ENCODE measurements around the gene YIF1B.

The YIF1B gene

GRCh38 chr19:38360839-38361631 is 45.3 kb upstream of the YIF1B start:
- Histone ChIP-seq H3K4me2 (no peak overlapping the region), H3K79me2 (ENCODE audit: insufficient read depth, low read depth) (no peaks in the 10 kb centered on the region), H3K9ac (no peak overlapping the region), H3K4me1 (ENCODE audit: low read depth, poor library complexity, severe bottlenecking) (no peaks in the 10 kb centered on the region), H2AFZ (ENCODE audit: low read depth) (no peak overlapping the region), H3K4me3 (IDR thresholded peaks at IDR 0.05; ENCODE audit: insufficient read depth, low read depth, low read length) (no peak overlapping the region), H4K20me1 (ENCODE audit: insufficient read depth) (no peaks in the 10 kb centered on the region), H3K27me3 (ENCODE audit: insufficient read depth, low read depth) (peaks cover 19% of the 10 kb centered on the region), H3K27ac (no peak overlapping the region), H3K36me3 (ENCODE audit: insufficient read depth) (no peaks in the 10 kb centered on the region)
- TF ChIP-seq CTCF (conservative IDR thresholded peaks at IDR 0.05; ENCODE audit: low read depth, low read length), result no peak

DNA sequence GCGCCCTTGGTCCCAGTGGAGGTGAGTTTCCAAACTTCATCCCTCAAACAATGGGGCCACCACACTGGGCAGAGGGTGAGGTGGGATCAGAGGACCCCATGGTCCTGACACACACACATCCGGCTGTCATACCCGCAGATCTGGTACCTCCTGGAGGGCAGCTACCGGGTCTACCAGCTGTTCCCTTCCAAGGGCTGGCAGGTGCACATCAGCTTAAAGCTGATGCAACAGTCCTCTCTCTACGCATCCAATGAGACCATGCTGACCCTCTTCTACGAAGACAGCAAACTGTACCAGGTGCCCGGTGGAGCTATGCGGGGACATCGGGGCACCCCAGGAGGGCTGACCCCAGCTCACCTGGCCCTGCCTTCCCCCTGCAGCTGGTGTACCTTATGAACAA is 44.6 kb upstream of the YIF1B start:
- peaks cover 13% of the 10 kb centered on the region for H3K27me3 ChIP-seq (ENCODE audit: insufficient read depth, low read depth)
- no peaks in the 10 kb centered on the region for H4K20me1 ChIP-seq (ENCODE audit: insufficient read depth)
- TF ChIP-seq CTCF (conservative IDR thresholded peaks at IDR 0.05; ENCODE audit: low read depth, low read length), result no peak
- no peaks in the 10 kb centered on the region for H3K36me3 ChIP-seq (ENCODE audit: insufficient read depth)
- no peaks in the 10 kb centered on the region for H3K4me1 ChIP-seq (ENCODE audit: low read depth, poor library complexity, severe bottlenecking)
- no peak overlapping the region for H3K9ac ChIP-seq
- no peak overlapping the region for H3K4me3 ChIP-seq (IDR thresholded peaks at IDR 0.05; ENCODE audit: insufficient read depth, low read depth, low read length)
- no peak overlapping the region for H2AFZ ChIP-seq (ENCODE audit: low read depth)
- no peak overlapping the region for H3K4me2 ChIP-seq
- no peak overlapping the region for H3K27ac ChIP-seq
- no peaks in the 10 kb centered on the region for H3K79me2 ChIP-seq (ENCODE audit: insufficient read depth, low read depth)

GRCh38 chr19:38359242-38360021 is 43.7 kb upstream of the YIF1B start:
- no peak overlapping the region for H3K4me3 ChIP-seq (IDR thresholded peaks at IDR 0.05; ENCODE audit: insufficient read depth, low read depth, low read length)
- TF ChIP-seq CTCF (conservative IDR thresholded peaks at IDR 0.05; ENCODE audit: low read depth, low read length), result no peak
- H2AFZ ChIP-seq (ENCODE audit: low read depth), result no peak overlapping the region
- no peak overlapping the region for H3K9ac ChIP-seq
- no peaks in the 10 kb centered on the region for H3K79me2 ChIP-seq (ENCODE audit: insufficient read depth, low read depth)
- no peaks in the 10 kb centered on the region for H3K4me1 ChIP-seq (ENCODE audit: low read depth, poor library complexity, severe bottlenecking)
- peaks cover 4% of the 10 kb centered on the region; the same call in 1 of the 2 replicates for H3K27me3 ChIP-seq (ENCODE audit: insufficient read depth, low read depth)
- H3K4me2 ChIP-seq, result no peak overlapping the region
- no peaks in the 10 kb centered on the region for H4K20me1 ChIP-seq (ENCODE audit: insufficient read depth)
- no peak overlapping the region for H3K27ac ChIP-seq
- H3K36me3 ChIP-seq (ENCODE audit: insufficient read depth), result no peaks in the 10 kb centered on the region

DNA sequence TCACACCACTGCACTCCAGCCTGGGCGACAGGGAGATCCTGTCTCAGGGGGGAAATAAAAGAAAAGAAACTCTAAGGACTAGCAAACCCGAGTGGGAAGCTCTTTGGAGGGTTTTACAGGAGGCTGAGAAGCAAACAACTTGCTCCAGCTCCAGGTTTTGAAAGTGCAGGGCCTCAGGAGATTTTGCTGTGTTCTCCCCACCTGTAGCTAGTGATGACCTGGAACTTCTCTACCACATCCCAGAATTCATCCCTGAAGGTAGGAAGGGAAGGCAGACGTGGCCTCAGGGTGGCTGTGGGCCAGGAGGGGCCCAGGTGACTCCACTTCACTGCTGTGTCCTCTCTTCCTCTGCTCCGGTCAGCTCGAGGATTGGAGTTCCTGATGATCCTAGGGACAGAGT is 42.3 kb upstream of the YIF1B start:
- Histone ChIP-seq H3K4me2 (no peak overlapping the region), H3K9ac (no peak overlapping the region), H3K4me3 (IDR thresholded peaks at IDR 0.05; ENCODE audit: insufficient read depth, low read depth, low read length) (no peak overlapping the region), H3K79me2 (ENCODE audit: insufficient read depth, low read depth) (no peaks in the 10 kb centered on the region), H3K4me1 (ENCODE audit: low read depth, poor library complexity, severe bottlenecking) (no peaks in the 10 kb centered on the region), H3K36me3 (ENCODE audit: insufficient read depth) (no peaks in the 10 kb centered on the region), H3K27me3 (ENCODE audit: insufficient read depth, low read depth) (peaks cover 4% of the 10 kb centered on the region; the same call in 1 of the 2 replicates), H4K20me1 (ENCODE audit: insufficient read depth) (no peaks in the 10 kb centered on the region), H2AFZ (ENCODE audit: low read depth) (no peak overlapping the region), H3K27ac (no peak overlapping the region)
- no peak for TF ChIP-seq CTCF (conservative IDR thresholded peaks at IDR 0.05; ENCODE audit: low read depth, low read length)
